HG02763 (cell line): ENCODE results near the gene TACR2.

Experiments used
- ATAC-seq: cut with Tn5 transposase; IDR thresholded peaks from one replicate; pipeline ENCODE4 v1.9.1; 2021; ENCODE audit warnings: mild to moderate bottlenecking, moderate library complexity; ENCODE audit not compliant: unreplicated experiment

Gene TACR2

GRCh38 chr10:69421611-69422308, 5.0 kb upstream of the TACR2 start:
- ATAC-seq, result no peak

- no peak for ATAC-seq
These were observed 3.0 kb upstream of the TACR2 start for GRCh38 chr10:69419744-69420126.

- ATAC-seq, result no peak
These were observed 2.5 kb upstream of the TACR2 start for GRCh38 chr10:69419096-69419743.

- ATAC-seq, result no peak
These were observed 1.5 kb upstream of the TACR2 start for GRCh38 chr10:69418052-69418752.

GRCh38 chr10:69417542-69417941, 824 bp upstream of the TACR2 start:
- ATAC-seq, result no peak

GRCh38 chr10:69415951-69416350, 767 bp downstream of the TACR2 start:
- no peak for ATAC-seq

GRCh38 chr10:69415049-69415448, 1.7 kb downstream of the TACR2 start:
- no peak for ATAC-seq

- no peak for ATAC-seq
These were observed 2.4 kb downstream of the TACR2 start for GRCh38 chr10:69414036-69415018.

GRCh38 chr10:69413221-69413865, 3.4 kb downstream of the TACR2 start:
- ATAC-seq, result no peak

GRCh38 chr10:69412232-69412790, 4.4 kb downstream of the TACR2 start:
- ATAC-seq, result no peak

- ATAC-seq, result no peak
These were observed 5.2 kb downstream of the TACR2 start for GRCh38 chr10:69411476-69411875.

- ATAC-seq, result no peak
These were observed 6.2 kb downstream of the TACR2 start for GRCh38 chr10:69410487-69410886.

GRCh38 chr10:69409968-69410367, 6.8 kb downstream of the TACR2 start:
- no peak for ATAC-seq

GRCh38 chr10:69409176-69409495, 7.6 kb downstream of the TACR2 start:
- no peak for ATAC-seq

GRCh38 chr10:69408318-69409175, 8.2 kb downstream of the TACR2 start:
- ATAC-seq, result peak; percentile 86

GRCh38 chr10:69407621-69408301, 9.0 kb downstream of the TACR2 start:
- ATAC-seq, result no peak

GRCh38 chr10:69406816-69407580, 9.7 kb downstream of the TACR2 start:
- no peak for ATAC-seq

GRCh38 chr10:69406302-69406811, 10.4 kb downstream of the TACR2 start:
- ATAC-seq, result no peak
